Measurements from ENCODE around the gene DHRS13.
A peak's percentile ranks its signal among the peaks of the same experiment; 100 is the strongest.

Gene DHRS13

DNA sequence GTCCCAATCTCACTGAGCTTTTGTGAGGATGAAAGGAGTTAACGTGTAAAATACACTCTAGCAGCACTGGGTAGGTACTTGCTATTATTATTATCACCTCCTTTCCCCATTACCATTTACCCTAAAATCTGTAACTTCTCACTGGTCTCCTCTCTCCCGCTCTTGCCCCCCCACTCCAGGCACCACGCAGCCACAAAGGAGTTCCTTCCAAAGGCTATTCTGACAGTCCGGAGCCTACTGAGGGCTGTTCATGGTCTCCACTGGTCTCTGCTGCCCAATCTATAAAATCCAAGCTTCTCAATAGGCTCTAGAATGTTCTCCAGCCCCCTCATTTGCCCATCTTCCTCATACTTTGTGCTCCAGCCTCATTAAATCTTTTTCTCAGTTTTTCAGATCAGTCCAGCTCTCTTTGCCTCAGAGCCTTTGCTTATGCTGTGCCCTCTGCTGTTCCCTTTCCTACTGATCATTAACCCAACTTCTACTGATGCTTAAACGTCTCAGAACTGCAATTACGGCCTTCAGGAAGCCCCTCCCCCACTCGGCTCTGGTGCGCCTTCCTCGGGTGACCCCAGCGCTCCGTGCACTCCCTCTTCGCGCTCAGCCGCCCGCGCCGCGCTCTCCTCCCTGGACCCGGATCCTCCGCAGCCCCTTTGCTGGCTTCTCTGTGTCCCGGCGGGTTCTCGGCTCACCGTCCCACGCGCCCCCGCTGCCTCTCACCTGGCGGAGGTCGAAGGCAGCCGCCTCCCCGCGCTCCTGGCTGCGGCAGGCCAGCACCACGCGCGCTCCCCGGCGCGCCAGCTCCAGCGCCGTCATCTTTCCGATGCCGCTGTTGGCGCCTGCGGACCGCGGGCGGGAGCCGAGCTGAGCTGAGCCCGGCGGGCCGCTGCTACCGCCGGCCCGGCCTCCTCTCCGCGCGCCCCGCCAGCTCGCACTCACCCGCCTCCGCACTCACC, 737 bp downstream of the DHRS13 start:
- DNase-seq, result peak; percentile 65

DNA sequence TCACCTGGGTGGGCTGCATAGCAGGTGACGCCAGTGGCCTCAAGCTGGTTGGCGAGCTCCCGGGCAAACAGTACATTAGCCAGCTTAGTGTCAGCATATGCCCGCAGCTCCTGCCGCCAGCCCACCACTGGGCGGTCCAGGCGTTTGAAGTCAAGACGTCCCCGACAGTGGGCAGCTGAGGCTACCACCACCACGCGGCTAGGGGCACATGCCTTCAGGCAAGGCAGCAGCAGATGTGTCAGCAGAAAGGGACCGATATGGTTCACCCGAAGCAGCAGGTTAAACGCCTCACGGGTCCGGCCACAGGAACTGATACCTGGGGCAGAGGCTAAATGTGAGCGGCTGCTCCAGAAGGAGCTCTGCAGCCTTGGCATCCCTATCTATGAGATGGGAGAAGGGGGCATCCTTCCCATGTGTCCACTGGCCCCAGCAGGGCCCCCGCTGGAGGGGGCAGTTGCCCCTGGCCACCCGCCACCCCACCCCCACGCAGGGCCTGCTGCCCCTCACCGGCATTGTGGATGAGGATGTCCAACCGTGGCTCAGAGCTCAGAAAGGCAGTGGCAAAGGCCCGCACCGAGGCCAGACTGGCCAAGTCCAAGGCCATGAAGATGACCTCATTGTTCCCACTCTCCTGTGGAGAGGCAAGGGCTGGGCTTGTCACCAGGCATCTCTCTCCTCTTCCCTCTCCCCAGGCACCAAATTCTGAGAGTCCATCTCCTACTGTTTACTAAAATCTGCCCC, 1.7 kb downstream of the DHRS13 start:
- no peak for DNase-seq

DNA sequence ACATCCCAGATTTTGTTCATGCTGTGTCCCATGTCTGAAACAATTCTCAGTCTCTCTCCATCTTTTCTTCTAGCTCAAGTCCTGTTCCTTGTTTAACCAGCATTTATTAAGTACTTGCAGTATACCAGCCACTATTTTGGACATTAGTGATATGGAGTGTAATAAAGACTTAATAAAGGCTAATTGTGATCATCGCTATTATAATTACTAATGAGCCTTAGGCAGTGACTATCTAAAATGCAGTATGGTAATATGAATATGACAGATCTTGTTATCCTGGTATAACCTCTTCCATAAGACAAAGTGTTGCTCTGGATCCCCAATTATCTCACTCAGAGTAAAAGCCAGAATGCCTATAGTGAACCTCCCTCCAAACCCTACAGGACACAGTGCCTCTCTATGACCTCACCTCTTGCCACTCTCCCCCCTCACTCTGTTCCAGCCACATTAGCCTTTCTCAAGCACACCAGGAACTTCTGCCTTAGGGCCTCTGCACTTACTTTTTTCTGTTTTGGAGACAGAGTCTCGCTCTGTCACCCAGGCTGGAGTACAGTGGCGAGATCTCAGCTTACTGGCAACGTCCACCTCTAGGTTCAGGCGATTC, 3.6 kb downstream of the DHRS13 start:
- DNase-seq, result no peak

DNA sequence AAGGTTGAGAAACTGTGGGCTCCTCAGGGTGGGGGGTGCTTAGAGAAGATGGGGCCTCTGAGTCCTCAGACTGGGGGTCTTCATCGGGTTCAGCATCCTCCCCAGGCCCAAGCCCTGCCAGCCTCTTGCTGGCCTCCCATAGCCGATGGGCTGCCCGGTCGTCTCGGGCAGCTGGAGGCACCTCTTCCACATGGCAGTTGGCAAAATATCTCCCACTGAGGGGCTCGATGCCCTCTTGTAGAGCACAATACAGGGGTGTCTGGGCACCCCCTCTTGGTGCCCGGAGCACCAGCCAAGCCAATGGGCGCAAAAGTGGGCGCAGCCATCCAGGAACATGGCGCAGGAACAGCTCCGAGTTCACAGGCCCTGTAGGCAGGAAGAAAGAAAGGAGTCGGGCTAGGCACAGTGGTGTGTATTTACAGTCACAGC, 4.3 kb downstream of the DHRS13 start:
- no peak for DNase-seq

DNA sequence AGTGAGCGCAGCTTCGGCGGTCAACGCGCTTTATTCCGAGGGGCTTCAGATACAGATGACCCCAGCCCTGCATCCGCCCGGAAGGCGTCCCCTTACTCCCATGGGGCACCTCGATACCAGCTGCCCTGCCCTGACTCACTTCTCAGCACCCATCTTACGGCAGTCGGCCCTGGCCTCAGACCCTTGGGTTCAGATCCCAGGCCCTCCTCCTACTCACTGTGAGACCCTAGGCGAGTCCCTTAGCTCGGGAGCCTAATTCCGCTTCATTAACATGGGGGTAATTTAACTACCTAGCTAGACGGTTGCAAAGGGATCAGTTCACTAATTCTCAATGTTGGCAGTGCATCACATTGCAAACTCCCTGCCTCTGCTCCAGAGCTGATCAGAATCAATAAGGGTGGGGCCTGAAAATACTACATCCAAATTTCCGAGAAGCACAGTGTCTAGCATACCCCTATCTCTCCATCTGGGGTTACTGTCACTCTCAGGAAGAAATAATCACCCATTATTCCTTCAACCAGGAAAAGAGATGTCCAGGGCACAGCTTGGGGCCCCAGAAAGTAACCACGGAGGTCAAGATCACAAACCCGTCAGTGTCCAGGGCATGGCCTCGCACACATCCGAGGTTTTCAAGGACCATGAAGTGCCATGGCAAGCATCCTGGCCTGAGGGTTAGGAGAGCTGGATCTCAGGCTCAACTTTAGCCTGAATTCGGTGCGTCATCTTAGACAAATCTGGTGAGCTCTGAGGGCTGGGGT, 4.9 kb downstream of the DHRS13 start:
- DNase-seq, result no peak

DNA sequence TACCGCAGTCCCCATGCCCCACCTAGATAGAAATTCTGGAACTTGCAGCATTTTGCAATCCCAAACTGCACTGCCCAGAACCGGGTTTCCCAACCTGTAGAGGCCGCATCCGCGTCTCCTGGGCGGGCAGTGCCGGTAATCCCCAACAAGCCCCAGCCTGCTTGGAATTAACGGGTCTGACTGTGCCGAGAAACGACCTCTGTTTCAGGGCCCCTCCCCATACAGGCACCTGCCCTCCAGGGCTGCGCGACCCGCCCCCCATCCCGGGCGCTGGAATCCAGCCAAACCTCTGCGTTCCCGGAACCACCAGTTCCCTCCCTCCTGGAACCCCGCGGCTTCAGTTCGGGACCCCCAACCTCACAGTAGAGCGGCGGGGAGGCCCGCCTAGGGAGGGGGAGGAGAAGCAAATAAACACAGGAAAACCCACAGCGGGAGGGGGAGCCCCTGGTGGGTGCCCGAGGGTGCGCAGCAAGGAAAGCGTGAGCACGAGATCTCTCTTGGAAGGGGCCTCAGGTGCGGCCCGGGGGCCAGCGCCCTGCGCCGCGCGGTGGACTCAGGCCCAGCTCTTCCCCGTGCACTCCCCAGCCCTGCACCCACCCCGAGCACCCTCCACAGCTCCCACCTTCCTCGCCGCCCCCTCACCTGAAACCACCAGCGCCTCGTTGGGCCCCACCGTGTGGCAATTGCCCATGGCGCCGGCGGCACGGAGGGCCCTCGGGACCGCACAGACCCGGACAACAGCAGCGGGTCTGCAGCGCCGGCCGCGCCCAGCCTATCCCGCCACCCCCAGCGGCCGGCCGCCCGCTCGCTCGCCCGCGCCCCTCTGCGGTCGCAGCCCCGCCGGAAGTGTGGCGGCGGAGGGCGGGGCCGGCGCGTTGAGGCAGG, 5.8 kb downstream of the DHRS13 start, which contains the start of gene FLOT2:
Gene FLOT2, minus strand, starts transcription at position 850 of the 885 bp plus-strand sequence. Its CDS starts 159 bp downstream, at position 691.
- peak; percentile 73 for DNase-seq

DNA sequence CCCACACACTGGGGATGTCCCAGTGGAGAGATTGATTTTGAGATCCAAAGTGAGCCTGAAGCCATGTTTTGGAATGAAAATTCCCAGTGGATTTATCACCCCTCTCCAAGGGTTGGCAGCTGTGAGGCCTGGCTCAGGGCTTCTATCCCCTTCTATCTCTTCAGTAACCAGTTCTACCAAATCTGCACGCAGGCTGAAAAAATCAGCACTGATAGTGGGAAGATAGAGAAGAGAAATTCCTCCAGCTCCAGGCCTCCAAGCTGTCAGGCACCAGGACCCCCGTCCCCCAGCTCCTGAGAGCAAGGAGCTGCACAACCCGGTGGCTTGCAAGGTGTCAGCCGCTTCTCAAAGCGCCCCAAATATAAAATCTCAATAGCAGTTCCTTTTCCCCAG, 6.4 kb downstream of the DHRS13 start:
- no peak for DNase-seq

DNA sequence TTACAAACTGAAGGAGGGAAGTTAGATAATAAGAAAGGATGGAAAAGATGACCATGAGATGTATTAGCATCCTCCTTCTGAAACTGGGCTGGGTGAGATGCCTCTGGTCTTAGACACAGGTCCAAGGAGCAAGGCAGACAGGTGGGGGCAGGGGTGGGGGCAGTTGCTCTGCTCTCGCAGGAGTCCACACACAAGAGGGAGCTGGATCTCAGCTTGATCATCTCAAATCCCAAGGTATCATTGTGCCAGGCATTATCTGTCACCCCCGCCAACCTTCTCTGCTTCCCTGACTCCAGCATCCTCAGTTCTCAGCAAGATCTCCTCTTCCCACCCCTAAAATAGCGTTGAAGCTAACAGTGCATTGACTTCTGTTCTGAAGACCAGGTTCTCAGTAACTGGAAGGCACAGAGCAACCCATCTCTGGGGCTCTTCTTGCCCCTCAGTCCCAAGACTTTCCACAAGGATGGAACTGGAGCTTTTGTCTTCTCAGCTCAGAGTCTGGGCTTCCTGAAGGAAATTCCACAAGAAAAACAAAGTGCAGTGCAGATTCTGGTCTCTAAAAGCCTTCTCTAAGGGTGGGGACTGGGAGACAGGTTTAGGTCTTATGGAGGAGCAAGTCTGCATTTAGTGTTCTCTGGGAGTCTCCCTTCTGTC, 7.0 kb downstream of the DHRS13 start:
- DNase-seq, result no peak

DNA sequence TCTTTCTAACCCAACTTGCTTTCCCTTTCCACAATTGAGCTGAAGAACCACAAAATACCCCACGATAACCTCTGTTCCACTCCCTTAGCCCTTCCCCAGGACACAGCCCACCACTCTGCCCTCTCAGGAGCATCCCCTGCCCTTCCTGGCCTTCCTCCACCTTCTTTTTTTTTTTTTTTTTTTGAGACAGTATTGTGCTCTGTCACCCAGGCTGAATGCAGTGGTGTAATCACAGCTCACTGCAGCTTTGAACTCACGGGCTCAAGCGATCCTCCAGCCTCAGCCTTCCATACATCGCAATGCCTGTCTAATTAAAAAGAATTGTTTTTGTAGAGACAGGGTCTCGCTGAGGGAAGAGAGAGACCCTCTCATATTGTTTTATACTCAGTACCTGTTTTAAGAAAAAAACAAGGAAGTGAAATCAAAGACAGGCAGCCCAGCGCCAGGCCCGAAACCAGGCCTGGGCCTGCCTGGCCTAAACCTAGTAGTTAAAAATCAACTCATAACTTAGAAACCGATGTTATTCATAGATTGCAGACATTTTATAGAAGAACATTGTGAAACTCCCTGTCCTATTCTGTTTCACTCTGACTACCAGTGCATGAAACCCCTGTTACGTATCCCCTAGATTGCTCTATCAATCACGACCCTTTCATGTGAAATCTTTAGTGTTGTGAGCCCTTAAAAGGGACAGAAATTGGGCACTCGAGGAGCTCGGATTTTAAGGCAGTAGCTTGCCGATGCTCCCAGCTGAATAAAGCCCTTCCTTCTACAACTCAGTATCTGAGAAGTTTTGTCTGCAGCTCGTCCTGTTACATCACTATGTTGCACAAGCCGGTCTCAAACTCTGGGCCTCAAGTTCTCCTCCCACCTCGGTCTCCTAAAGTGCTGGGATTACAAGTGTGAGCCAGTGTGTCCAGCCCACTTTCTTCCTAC, 9.4 kb downstream of the DHRS13 start:
- peak; percentile 33 for DNase-seq

DNA sequence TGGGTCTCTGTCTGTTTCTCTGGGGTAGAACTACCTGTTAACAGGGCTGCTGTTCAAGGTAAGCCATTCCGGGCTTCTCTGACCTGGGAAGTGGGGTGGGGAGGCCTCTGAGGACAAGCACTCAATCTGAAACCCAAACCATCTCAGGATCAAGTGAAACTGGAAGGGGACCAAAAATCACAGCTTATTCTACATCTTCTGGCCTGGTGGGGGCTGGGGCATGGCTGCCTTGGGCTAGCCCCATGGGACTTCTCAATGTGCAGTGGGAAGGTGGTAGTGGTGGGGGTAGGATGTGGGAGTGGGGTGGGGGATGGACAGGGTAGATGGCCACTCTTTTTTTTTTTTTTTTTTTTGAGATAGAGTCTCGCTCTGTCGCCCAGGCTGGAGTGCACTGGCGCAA, 10.9 kb downstream of the DHRS13 start:
- DNase-seq, result no peak

DNA sequence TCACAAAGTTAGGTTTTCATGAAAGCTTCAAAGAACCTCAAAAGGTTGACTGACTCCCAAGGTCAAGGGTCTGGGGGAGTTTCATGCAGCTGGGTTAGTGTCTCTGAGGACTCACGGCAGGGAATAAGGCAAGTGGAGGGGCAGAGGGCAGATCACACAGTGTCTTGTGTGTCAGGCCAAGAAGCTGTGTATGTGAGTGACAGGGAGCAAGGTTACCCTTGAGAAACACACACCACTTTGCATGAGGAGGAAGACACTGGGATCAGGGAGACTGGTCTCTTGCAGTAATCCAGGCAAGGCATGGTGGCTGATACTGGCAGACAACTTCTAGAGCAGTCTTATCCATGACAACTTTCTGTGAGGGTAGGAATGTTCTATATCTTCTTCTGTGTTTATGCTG, 11.7 kb downstream of the DHRS13 start:
- DNase-seq, result no peak

DNA sequence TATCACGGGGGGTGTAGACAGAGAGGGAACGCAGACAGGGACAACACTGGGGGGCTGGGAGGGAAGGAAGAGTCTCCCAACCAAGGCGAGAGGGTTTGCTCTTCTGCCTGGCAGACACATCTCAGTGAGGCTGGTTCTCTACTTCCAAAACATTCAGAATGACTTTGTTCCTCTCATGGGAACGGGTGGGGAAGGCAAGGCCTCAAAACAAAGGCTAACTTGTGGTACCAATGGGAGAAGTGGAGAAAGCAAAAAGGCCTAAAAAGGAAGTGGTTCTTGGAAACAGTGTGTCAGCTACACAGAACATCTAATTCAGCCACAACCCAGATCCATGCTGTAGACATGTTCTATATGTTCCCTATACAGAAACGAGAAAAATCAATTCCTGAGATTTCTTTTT, 12.9 kb downstream of the DHRS13 start:
- DNase-seq, result no peak

DNA sequence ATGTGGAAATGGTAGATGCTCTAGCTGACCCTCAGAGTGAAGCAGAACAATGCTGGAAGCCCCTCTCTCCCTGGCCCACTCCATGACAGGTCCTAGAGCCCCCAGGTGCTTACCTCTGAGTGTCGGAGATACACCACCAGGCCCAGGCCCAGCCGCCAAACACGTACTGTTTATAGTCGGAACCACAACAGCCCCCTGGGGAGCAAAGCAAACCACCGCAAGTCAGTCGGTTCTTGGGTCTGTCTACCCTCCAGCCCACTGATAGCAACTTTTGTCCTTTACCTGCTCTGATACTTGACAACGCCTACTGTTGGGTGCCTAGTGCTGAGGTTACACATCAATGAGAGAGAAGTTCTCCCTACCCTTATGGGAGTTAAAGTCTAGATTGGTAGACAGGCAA, 14.0 kb downstream of the DHRS13 start:
- no peak for DNase-seq

DNA sequence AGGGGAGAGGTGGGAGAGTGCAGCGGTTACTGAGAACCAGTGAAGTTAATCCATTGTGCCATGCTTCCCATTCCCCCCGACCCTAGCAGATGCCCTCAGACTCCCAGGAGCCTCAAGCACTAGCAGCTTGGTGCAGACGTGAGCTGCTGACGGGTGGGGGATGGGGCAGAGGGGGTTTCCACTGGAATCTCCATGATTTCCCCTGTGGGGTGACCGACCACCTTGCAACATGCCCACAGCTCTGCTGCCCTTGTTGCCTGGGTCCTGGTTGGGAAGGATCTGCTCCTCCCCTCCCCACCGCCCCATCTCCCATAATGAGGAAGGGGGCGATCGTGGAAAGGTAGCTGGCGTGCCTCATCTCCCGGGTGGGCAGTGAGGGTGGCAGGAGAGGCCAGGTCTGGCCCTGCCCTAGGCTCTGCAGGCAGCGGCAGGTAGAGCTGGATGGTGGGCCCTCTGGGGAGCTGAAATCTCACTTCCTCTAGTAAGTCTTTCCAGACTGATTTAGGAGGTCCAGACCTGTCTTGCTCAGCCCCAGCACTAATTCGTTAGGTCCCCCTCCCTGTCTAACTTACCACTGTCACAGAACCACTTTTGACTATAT, 14.9 kb downstream of the DHRS13 start:
- no peak for DNase-seq

DNA sequence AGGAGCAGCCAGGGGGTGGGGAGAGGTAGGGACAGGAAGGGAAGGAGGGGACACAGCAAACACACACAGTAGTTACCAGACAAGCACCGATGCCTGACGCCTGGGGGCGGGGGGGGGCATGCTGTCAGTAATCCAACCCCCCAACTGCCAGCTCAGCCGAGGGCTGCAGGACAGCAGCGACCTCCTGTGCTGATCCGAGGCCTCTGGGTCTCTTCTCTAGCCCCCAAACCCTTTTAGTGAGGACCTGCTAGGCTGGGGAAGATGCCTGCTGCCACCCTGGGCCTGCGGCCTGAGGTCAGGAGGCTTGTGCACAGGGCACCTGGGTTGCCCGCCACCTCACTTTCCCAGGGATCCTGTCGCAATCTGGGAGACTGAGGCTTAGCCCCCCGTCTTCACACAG, 16.9 kb downstream of the DHRS13 start:
- no peak for DNase-seq

DNA sequence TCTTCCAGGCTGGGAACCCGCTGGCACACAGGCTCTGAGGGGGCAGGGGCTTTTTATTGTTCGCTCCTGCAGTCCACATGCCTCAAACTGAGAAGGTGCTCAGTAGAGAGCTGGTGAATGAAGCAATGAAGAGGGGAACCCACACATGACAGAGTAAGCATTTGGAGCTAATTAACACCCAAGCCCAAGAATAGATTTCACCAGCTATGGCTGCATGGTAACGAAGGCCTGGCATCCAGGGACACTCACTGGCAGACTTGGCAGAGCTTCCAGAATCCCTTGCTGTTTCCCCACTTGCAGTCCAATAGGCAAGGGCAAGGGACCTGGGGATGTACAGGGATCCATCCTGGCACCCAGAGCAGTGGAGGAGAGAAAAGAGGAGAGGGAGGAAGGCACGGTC, 17.5 kb downstream of the DHRS13 start:
- DNase-seq, result no peak

DNA sequence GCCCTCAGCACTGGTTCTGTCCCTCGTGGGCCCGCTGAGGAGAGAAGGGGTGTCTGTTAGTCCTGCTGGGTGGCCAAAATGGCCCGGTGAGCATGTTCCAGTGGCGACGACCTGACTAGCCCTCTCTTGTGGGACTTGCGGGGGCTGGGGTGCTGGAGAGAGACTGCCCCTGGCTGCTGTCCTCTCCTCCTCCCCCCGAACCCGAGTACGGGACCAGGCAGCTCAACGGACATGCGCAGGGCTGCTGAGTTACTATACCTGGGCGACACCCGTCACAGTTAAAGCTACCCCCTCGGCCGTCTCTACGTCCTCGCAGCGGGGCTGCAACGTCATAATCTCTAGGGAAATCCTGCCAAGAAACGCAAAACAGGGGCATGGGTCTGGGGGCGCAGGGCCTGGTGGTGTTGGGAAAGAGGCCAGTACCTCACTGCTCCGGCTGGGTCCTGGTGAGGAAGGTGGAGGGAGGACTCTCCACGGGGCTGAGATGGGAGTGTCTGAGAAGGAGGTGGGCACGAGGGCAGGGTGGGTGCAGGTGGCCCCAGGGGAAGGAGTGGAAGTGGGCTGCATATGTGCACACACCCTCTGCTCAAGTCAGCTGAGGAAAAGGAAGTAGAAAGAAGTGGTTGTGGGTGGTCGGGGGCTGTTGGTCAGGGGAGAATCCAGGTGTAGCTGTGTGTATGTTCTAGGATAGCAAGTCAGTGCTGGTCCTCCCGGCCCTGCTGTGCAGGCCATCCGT, 18.7 kb downstream of the DHRS13 start:
- no peak for DNase-seq

DNA sequence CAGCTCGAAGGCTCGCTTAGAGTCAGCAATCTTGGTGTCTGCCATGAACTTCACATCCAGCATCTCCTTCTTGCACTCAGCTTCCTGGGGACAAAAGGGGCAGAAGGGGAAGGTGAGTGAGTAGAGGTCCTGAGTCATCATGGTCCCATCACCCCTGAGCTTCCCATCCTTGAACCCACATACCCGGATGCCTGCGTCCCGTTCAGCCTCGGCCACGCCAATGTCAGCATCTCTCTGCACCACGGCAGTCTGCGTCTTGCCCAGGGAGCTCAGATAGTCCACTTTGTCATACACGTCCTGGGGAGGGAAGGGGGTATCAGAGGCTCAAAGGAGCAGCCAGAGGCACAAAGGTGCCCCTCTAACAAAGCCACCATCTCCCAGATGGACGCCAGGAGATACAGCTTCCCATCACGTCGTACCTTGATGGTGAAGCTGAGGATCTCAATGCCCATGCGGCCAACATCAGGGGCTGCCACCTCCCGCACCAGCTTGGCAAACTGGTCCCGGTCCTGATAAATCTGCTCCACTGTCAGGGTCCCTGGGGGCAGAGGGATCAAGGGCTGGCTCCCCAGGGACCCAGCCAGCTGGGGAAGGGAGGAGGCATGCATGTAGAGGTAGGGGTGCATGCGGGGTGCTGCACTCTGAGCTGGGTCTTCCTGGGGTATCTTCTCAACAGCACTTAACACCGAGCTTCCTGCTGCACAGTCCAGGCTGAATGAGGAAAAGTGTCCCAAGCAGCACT, 20.6 kb downstream of the DHRS13 start:
- DNase-seq, result no peak

All from stimulated activated CD4-positive, alpha-beta T cell treated with anti-CD3 and anti-CD28 coated beads, Interleukin-4, amount 100 ng/mL, for 1 hour (primary cell).